Measurements from ENCODE around the gene HBG2. TPM values are rescaled to one million over a fixed set of nuclear protein-coding genes. Genes with fewer than 3 reads are reported as not detected.

Gene HBG2
- not detected in 2 replicates for total RNA-seq

GRCh38 chr11:5254646-5255413, at the start of gene HBG2:
Gene HBG2, minus strand, starts transcription at chr11:5254781. Its CDS starts 53 bp downstream, at chr11:5254728.

GRCh38 chr11:5301846-5302245, 47.3 kb upstream of the HBG2 start, which contains the start of gene OR51B4:
Gene OR51B4, minus strand, starts transcription at chr11:5301946. Its CDS starts 0 bp downstream, at chr11:5301946.

GRCh38 chr11:5269715-5270147, 15.2 kb upstream of the HBG2 start, which contains the start of gene HBE1:
Gene HBE1, minus strand, starts transcription at chr11:5269945. Its CDS starts 55 bp downstream, at chr11:5269890.

GRCh38 chr11:5249807-5250396, 4.7 kb downstream of the HBG2 start, which contains the start of gene HBG1:
Gene HBG1, minus strand, starts transcription at chr11:5249857. Its CDS starts 53 bp downstream, at chr11:5249804.

GRCh38 chr11:5234381-5234834, 20.2 kb downstream of the HBG2 start, which contains the start of gene HBD:
Gene HBD, minus strand, starts transcription at chr11:5234483. Its CDS starts 50 bp downstream, at chr11:5234433.

GRCh38 chr11:5226732-5227310, 27.8 kb downstream of the HBG2 start, which contains the start of gene HBB:
Gene HBB, minus strand, starts transcription at chr11:5227071. Its CDS starts 50 bp downstream, at chr11:5227021.

Other genes starting within 250 kb of the HBG2 start
- not detected in 2 replicates for gene OR52J3, start 208.3 kb downstream of the HBG2 start, total RNA-seq
- not detected in 2 replicates for gene OR52E2, start 195.2 kb downstream of the HBG2 start, total RNA-seq
- not detected in 2 replicates for gene OR52E1, start 185.2 kb downstream of the HBG2 start, total RNA-seq
- not detected in 2 replicates for gene OR52A5, start 116.4 kb downstream of the HBG2 start, total RNA-seq
- gene OR52A1, start 100.0 kb downstream of the HBG2 start, total RNA-seq, result not detected in 2 replicates
- gene OR51V1, start 54.1 kb downstream of the HBG2 start, total RNA-seq, result not detected in 2 replicates
- not detected in 2 replicates for gene HBB, start 27.7 kb downstream of the HBG2 start, total RNA-seq
- not detected in 2 replicates for gene HBD, start 20.3 kb downstream of the HBG2 start, total RNA-seq
- not detected in 2 replicates for gene HBG1, start 4.9 kb downstream of the HBG2 start, total RNA-seq
- not detected in 2 replicates for gene HBE1, start 15.2 kb upstream of the HBG2 start, total RNA-seq
- not detected in 2 replicates for gene OR51B4, start 47.2 kb upstream of the HBG2 start, total RNA-seq
- not detected in 2 replicates for gene OR51B2, start 69.5 kb upstream of the HBG2 start, total RNA-seq
- gene OR51B5, start 88.7 kb upstream of the HBG2 start, total RNA-seq, result not detected in 2 replicates
- not detected in 2 replicates for gene OR51B6, start 96.7 kb upstream of the HBG2 start, total RNA-seq
- not detected in 2 replicates for gene OR51M1, start 129.0 kb upstream of the HBG2 start, total RNA-seq
- gene OR51Q1, start 167.3 kb upstream of the HBG2 start, total RNA-seq, result not detected in 2 replicates
- gene OR51I1, start 186.7 kb upstream of the HBG2 start, total RNA-seq, result not detected in 2 replicates
- not detected in 2 replicates for gene OR51I2, start 194.5 kb upstream of the HBG2 start, total RNA-seq
- not detected in 2 replicates for gene OR52D1, start 233.9 kb upstream of the HBG2 start, total RNA-seq